Gastroesophageal sphincter (tissue), 3 donors: ENCODE measurements around the gene MPP2.

Experiments used
- EP300 ChIP-seq: sonication (generic); formaldehyde crosslinking; IDR thresholded peaks from one replicate; pipeline ENCODE4 v1.6.1; 2017; ENCODE audit warnings: antibody characterized with exemption, mild to moderate bottlenecking
- POLR2A ChIP-seq, 2 donors: fragments of 450-650 bp; IDR thresholded peaks; one replicate each; pipeline ENCODE4 v1.6.1; 2017; ENCODE audit warnings: antibody characterized with exemption in 2 of 2, mild to moderate bottlenecking in 2 of 2, moderate library complexity in 1 of 2
- TF ChIP-seq, protein P1 (sequence below), 4 experiments: fragments of 200-600 bp in 2 of 4; fragments of 450-650 bp in 2 of 4; sonication (generic) in 1 of 4; IDR thresholded peaks; one replicate each; pipeline ENCODE4 v1.5.1; 2017 to 2019; ENCODE audit warnings: antibody characterized with exemption in 4 of 4, mild to moderate bottlenecking in 2 of 4, moderate library complexity in 2 of 4

GRCh38 chr17:43864161-43864984 is 43.0 kb downstream of the MPP2 start:
- TF ChIP-seq, protein P1, sequence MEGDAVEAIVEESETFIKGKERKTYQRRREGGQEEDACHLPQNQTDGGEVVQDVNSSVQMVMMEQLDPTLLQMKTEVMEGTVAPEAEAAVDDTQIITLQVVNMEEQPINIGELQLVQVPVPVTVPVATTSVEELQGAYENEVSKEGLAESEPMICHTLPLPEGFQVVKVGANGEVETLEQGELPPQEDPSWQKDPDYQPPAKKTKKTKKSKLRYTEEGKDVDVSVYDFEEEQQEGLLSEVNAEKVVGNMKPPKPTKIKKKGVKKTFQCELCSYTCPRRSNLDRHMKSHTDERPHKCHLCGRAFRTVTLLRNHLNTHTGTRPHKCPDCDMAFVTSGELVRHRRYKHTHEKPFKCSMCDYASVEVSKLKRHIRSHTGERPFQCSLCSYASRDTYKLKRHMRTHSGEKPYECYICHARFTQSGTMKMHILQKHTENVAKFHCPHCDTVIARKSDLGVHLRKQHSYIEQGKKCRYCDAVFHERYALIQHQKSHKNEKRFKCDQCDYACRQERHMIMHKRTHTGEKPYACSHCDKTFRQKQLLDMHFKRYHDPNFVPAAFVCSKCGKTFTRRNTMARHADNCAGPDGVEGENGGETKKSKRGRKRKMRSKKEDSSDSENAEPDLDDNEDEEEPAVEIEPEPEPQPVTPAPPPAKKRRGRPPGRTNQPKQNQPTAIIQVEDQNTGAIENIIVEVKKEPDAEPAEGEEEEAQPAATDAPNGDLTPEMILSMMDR (IDR thresholded peaks at IDR 0.05) = no peak
- TF ChIP-seq EP300 (no peak), POLR2A (IDR thresholded peaks at IDR 0.05) (no peak)
